Stimulated activated CD8-positive, alpha-beta memory T cell treated with anti-CD3 and anti-CD28 coated beads, Interleukin-4, amount 100 ng/mL, for 24 hours (primary cell): Measurements from ENCODE around the gene DDX1.

Experiments
- DNase-seq: peaks from one replicate; pipeline ENCODE4 v3.0.0-alpha.2; 2020; ENCODE audit warnings: low read depth

Gene DDX1

GRCh38 chr2:15664273-15665066 is 72.8 kb downstream of the DDX1 start:
- DNase-seq, result no peak

- no peak for DNase-seq
These were observed 73.6 kb downstream of the DDX1 start for GRCh38 chr2:15665067-15665942.

- no peak for DNase-seq
These were observed 74.3 kb downstream of the DDX1 start for GRCh38 chr2:15665943-15666460.

GRCh38 chr2:15666861-15667808 is 75.5 kb downstream of the DDX1 start:
- no peak for DNase-seq

GRCh38 chr2:15667809-15668556 is 76.3 kb downstream of the DDX1 start:
- DNase-seq, result no peak

GRCh38 chr2:15668611-15669305 is 77.1 kb downstream of the DDX1 start:
- DNase-seq, result no peak

GRCh38 chr2:15669375-15669910 is 77.8 kb downstream of the DDX1 start:
- DNase-seq, result no peak

GRCh38 chr2:15670469-15670868 is 78.8 kb downstream of the DDX1 start:
- DNase-seq, result no peak

GRCh38 chr2:15670981-15671380 is 79.3 kb downstream of the DDX1 start:
- DNase-seq, result no peak

GRCh38 chr2:15671409-15671808 is 79.7 kb downstream of the DDX1 start:
- DNase-seq, result no peak

- DNase-seq, result no peak
These were observed 80.5 kb downstream of the DDX1 start for GRCh38 chr2:15671842-15672815.

- DNase-seq, result no peak
These were observed 81.6 kb downstream of the DDX1 start for GRCh38 chr2:15672961-15673918.

- DNase-seq, result no peak
These were observed 82.4 kb downstream of the DDX1 start for GRCh38 chr2:15673919-15674636.

- DNase-seq, result no peak
These were observed 83.2 kb downstream of the DDX1 start for GRCh38 chr2:15674637-15675455.

- no peak for DNase-seq
These were observed 84.0 kb downstream of the DDX1 start for GRCh38 chr2:15675456-15676195.
